Neutrophil (primary cell): ENCODE data around the gene CDK5R2.

Source experiments
- H3K27ac ChIP-seq: fragments of 200-600 bp; sonication (generic); 2 replicates; pipeline ENCODE4 v1.5.1; 2016; ENCODE audit warnings: mild to moderate bottlenecking, moderate library complexity
- H3K27me3 ChIP-seq: fragments of 200-600 bp; sonication (generic); 2 replicates; pipeline ENCODE4 v1.6.0; 2016; ENCODE audit warnings: mild to moderate bottlenecking
- H3K36me3 ChIP-seq: fragments of 200-600 bp; sonication (generic); 2 replicates; pipeline ENCODE4 v1.5.1; 2017
- H3K4me1 ChIP-seq, 2 experiments: fragments of 200-600 bp in 1 of 2; sonication (generic) in 1 of 2; 1 replicate in 1 of 2; 2 replicates in 1 of 2; pipeline versions ENCODE4 v1.5.1 to v1.6.1; 2013 to 2016; ENCODE audit warnings: low read depth in 1 of 2, low read length in 1 of 2, mild to moderate bottlenecking in 1 of 2, moderate library complexity in 1 of 2; ENCODE audit not compliant: control insufficient read depth in 1 of 2, insufficient read depth in 1 of 2
- H3K4me3 ChIP-seq, 2 experiments: fragments of 200-600 bp in 1 of 2; sonication (generic) in 1 of 2; 1 replicate in 1 of 2; 2 replicates in 1 of 2; pipeline ENCODE4 v1.5.1; 2013 to 2016; ENCODE audit warnings: low read depth in 1 of 2, low read length in 1 of 2, mild to moderate bottlenecking in 1 of 2, moderate library complexity in 1 of 2
- H3K9me3 ChIP-seq: fragments of 200-600 bp; sonication (generic); 2 replicates; pipeline ENCODE4 v1.5.1; 2016
- TF ChIP-seq, protein P1 (sequence below): fragments of 200-600 bp; sonication (generic); IDR thresholded peaks from 2 replicates; pipeline ENCODE4 v1.5.1; 2016; ENCODE audit warnings: antibody characterized with exemption

Gene CDK5R2

DNA sequence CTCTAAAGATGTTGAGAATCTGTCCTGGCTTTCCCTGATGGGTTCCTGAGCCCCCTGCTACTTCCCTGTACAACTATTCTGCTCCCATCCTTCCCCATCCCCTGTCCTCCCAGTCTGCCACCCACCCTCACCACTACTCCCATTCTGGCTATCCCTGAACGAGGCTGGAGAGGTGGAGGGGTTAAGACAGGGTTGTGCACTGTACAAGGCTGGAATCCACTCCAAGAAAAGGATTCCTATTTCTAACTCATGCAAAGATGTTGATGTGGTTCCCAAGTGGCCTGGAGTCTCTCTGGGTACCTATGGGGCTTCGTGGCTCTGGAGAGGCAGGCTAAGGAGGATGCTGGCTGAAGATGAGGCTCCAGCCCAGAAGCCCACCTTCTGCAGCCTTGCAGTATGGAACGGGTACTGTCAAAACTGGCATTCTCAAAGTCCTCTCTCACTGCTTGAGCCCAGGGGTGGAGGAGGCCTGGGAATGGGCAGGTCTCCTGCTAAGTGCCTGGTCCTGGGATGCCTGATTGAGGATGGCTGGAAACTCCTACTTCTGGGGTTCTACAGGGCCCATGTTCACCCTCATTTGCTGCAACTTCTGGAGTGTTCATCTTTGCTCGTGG, 26.8 kb downstream of the CDK5R2 start:
- Histone ChIP-seq H3K4me3 (no peak overlapping the region), H3K9me3 (no peaks in the 10 kb centered on the region), H3K27ac (no peak overlapping the region)

DNA sequence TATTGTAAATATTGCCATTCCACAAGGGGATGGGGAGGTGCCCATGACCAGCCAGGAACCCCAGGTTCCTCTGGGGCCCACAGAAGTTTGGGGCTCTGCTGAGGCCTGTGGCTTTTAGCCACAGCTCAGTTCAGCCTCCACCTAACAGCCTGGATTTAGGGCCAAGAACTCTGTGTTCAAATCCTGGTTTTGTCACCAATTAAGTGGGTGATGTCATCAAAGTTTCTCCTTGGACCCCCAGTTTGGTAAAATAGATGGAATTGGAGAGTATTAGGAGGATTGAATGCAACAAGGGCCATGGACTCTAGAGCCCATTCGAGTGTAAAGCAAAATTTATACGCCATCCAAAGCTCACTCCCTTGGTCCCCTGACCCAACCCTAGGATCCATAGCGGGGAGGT, 28.7 kb downstream of the CDK5R2 start:
- Histone ChIP-seq H3K4me1 (no peaks in the 10 kb centered on the region), H3K4me3 (no peak overlapping the region), H3K27ac (no peak overlapping the region), H3K36me3 (no peaks in the 10 kb centered on the region), H3K27me3 (peaks cover 100% of the 10 kb centered on the region), H3K9me3 (no peaks in the 10 kb centered on the region)
- TF ChIP-seq, protein P1, sequence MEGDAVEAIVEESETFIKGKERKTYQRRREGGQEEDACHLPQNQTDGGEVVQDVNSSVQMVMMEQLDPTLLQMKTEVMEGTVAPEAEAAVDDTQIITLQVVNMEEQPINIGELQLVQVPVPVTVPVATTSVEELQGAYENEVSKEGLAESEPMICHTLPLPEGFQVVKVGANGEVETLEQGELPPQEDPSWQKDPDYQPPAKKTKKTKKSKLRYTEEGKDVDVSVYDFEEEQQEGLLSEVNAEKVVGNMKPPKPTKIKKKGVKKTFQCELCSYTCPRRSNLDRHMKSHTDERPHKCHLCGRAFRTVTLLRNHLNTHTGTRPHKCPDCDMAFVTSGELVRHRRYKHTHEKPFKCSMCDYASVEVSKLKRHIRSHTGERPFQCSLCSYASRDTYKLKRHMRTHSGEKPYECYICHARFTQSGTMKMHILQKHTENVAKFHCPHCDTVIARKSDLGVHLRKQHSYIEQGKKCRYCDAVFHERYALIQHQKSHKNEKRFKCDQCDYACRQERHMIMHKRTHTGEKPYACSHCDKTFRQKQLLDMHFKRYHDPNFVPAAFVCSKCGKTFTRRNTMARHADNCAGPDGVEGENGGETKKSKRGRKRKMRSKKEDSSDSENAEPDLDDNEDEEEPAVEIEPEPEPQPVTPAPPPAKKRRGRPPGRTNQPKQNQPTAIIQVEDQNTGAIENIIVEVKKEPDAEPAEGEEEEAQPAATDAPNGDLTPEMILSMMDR, result no peak

More for the DNA sequence above, 26.8 kb downstream of the CDK5R2 start:
- Histone ChIP-seq H3K36me3 (no peaks in the 10 kb centered on the region), H3K27me3 (peaks cover 100% of the 10 kb centered on the region), H3K4me1 (peaks cover 0 to 4% of the 10 kb centered on the region in 2 experiments)
- TF ChIP-seq, protein P1, result no peak

DNA sequence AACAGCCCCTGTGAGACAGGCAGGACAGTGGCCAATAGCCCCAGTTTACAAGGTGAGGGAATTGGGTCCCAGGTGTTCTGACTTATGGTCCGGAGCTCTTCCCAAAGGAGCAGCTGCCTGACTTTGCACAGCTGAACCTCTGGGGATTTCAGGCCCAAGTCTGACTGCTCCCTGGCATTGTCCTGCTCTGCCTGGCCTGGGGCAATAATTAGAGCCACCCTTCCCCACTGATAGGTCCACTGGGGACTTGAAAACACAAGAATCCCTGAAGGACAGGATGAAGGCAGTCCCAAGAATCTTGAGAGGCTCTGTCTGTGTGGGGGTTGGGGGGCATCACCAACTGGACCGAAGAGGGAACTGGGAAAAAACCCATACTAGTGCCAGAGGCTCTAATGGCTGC, 29.2 kb downstream of the CDK5R2 start:
- Histone ChIP-seq H3K27me3 (peaks cover 100% of the 10 kb centered on the region), H3K9me3 (no peaks in the 10 kb centered on the region), H3K36me3 (no peaks in the 10 kb centered on the region), H3K4me3 (no peak overlapping the region), H3K4me1 (no peaks in the 10 kb centered on the region), H3K27ac (no peak overlapping the region)
- TF ChIP-seq, protein P1, result no peak

DNA sequence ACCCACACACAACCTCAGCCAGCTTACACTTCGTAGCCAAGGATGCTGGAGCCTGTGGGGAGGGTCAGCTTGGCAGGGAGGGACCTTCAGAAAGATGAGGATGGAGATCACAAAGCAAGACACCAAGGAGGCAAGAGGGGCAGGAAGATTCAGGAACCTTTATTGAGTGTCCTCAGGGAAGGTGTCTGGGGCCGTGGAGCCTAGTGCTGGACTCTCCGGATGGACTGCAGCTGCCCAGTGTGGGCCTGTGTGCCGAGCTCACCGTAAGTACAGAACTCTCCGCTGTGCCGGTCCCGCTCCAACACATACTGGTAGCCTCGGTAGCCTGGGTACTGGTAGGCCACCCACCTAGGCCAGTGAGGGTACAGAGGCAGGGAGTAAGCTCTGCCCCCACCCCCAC, 30.6 kb downstream of the CDK5R2 start:
- Histone ChIP-seq H3K4me1 (no peaks in the 10 kb centered on the region), H3K9me3 (no peaks in the 10 kb centered on the region), H3K4me3 (no peak overlapping the region), H3K36me3 (no peaks in the 10 kb centered on the region), H3K27me3 (peaks cover 100% of the 10 kb centered on the region), H3K27ac (no peak overlapping the region)
- TF ChIP-seq, protein P1, result no peak

DNA sequence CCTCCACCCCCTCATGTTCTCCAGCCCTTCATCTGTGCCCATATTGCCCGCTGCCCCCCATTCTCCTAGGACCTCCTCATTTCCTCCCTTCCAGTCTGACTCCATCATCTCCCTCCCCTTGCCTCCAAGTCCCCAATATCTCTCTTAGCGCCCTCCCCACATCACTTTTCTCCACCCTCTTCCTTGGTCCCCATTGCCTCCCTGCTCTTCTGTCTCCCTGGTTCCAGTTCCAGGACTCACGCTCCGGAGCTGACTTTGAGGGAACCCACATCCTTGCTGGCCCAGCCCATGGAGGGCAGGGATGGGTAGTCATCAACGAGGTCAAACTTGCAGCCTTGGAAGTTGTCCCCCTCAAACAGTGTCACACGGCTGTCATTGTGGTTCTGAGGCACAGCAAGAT, 31.1 kb downstream of the CDK5R2 start:
- H3K27ac ChIP-seq, result no peak overlapping the region
- H3K4me3 ChIP-seq, result no peak overlapping the region
- TF ChIP-seq, protein P1, result no peak
- H3K4me1 ChIP-seq, result no peaks in the 10 kb centered on the region
- no peaks in the 10 kb centered on the region for H3K9me3 ChIP-seq
- H3K36me3 ChIP-seq, result no peaks in the 10 kb centered on the region
- H3K27me3 ChIP-seq, result peaks cover 100% of the 10 kb centered on the region
